Inflammatory macrophage treated with lipopolysaccharide for 4 hours (primary cell): ENCODE results near the gene ISX.

Source experiments
- DNase-seq: peaks from one replicate; pipeline ENCODE4 v3.0.0-alpha.2; 2020

ISX gene

GRCh38 chr22:35114131-35114980, 48.4 kb downstream of the ISX start:
- DNase-seq: no peak

GRCh38 chr22:35115515-35115914, 49.6 kb downstream of the ISX start:
- no peak for DNase-seq

- no peak for DNase-seq
Measured at GRCh38 chr22:35116269-35116668, 50.3 kb downstream of the ISX start.

GRCh38 chr22:35116817-35117216, 50.9 kb downstream of the ISX start:
- no peak for DNase-seq

- no peak for DNase-seq
Measured at GRCh38 chr22:35119494-35119893, 53.5 kb downstream of the ISX start.

GRCh38 chr22:35124691-35125219, 58.8 kb downstream of the ISX start:
- DNase-seq: no peak

- DNase-seq: no peak
Measured at GRCh38 chr22:35126993-35127392, 61.0 kb downstream of the ISX start.

- DNase-seq: no peak
Measured at GRCh38 chr22:35128637-35129036, 62.7 kb downstream of the ISX start.

- no peak for DNase-seq
Measured at GRCh38 chr22:35131525-35132000, 65.6 kb downstream of the ISX start.

- no peak for DNase-seq
Measured at GRCh38 chr22:35132568-35132967, 66.6 kb downstream of the ISX start.

- DNase-seq: no peak
Measured at GRCh38 chr22:35133702-35134380, 67.9 kb downstream of the ISX start.

- no peak for DNase-seq
Measured at GRCh38 chr22:35134637-35135036, 68.7 kb downstream of the ISX start.

GRCh38 chr22:35135165-35135564, 69.2 kb downstream of the ISX start:
- DNase-seq: no peak
